Measurements from ENCODE around the gene ELK1.
"Not testable (repeated sequence)": the region's sequence is repeated elsewhere in the genome, so short reads cannot be mapped to it uniquely, and the experiment has no call there.

The ELK1 gene

GRCh38 chrX:47687263-47687662 lies 36.9 kb upstream of the ELK1 start:
- no peak overlapping the region for H2AFZ ChIP-seq (ENCODE audit: low read depth, low read length, severe bottlenecking)
- H3K9me3 ChIP-seq (ENCODE audit: insufficient read depth, low read length) = no peaks in the 10 kb centered on the region
- no peaks in the 10 kb centered on the region for H3K27me3 ChIP-seq (ENCODE audit: low read length)
- no peaks in the 10 kb centered on the region for H4K20me1 ChIP-seq (ENCODE audit: low read depth, low read length)
- no peak overlapping the region for H3K4me3 ChIP-seq (ENCODE audit: insufficient read depth, low read length, poor library complexity, severe bottlenecking)
- no peak for TF ChIP-seq EZH2phosphoT487 (conservative IDR thresholded peaks at IDR 0.05; ENCODE audit: low read length)
- TF ChIP-seq CTCF (IDR thresholded peaks at IDR 0.05; ENCODE audit: insufficient read depth, low read length, poor library complexity, severe bottlenecking) = no peak
- no peaks in the 10 kb centered on the region for H3K9me2 ChIP-seq (replicated peaks; ENCODE audit: insufficient read depth, low read length)
- no peak overlapping the region for H3K9ac ChIP-seq (ENCODE audit: low read length)
- no peak overlapping the region for H3K27ac ChIP-seq (ENCODE audit: low read depth, low read length)
- no peaks in the 10 kb centered on the region for H3K36me3 ChIP-seq (ENCODE audit: low read length)
- H3K79me2 ChIP-seq (ENCODE audit: insufficient read depth, low read length) = no peaks in the 10 kb centered on the region
- H3K4me2 ChIP-seq (ENCODE audit: low read depth, low read length, poor library complexity, severe bottlenecking) = no peak overlapping the region
- no peaks in the 10 kb centered on the region for H3F3A ChIP-seq (ENCODE audit: insufficient read depth)

GRCh38 chrX:47683829-47684205 lies 33.5 kb upstream of the ELK1 start:
- H3K9ac ChIP-seq (ENCODE audit: low read length) = no peak overlapping the region
- H4K20me1 ChIP-seq (ENCODE audit: low read depth, low read length) = no peaks in the 10 kb centered on the region
- no peaks in the 10 kb centered on the region for H3K27me3 ChIP-seq (ENCODE audit: low read length)
- H3K27ac ChIP-seq (ENCODE audit: low read depth, low read length) = no peak overlapping the region
- no peak overlapping the region for H3K4me2 ChIP-seq (ENCODE audit: low read depth, low read length, poor library complexity, severe bottlenecking)
- no peak overlapping the region for H2AFZ ChIP-seq (ENCODE audit: low read depth, low read length, severe bottlenecking)
- H3K9me2 ChIP-seq (replicated peaks; ENCODE audit: insufficient read depth, low read length) = no peaks in the 10 kb centered on the region
- TF ChIP-seq CTCF (IDR thresholded peaks at IDR 0.05; ENCODE audit: insufficient read depth, low read length, poor library complexity, severe bottlenecking) (no peak), EZH2phosphoT487 (conservative IDR thresholded peaks at IDR 0.05; ENCODE audit: low read length) (no peak)
- H3K4me3 ChIP-seq (ENCODE audit: insufficient read depth, low read length, poor library complexity, severe bottlenecking) = no peak overlapping the region
- H3K9me3 ChIP-seq (ENCODE audit: insufficient read depth, low read length) = no peaks in the 10 kb centered on the region
- H3K79me2 ChIP-seq (ENCODE audit: insufficient read depth, low read length) = no peaks in the 10 kb centered on the region
- no peaks in the 10 kb centered on the region for H3F3A ChIP-seq (ENCODE audit: insufficient read depth)
- no peaks in the 10 kb centered on the region for H3K36me3 ChIP-seq (ENCODE audit: low read length)

DNA sequence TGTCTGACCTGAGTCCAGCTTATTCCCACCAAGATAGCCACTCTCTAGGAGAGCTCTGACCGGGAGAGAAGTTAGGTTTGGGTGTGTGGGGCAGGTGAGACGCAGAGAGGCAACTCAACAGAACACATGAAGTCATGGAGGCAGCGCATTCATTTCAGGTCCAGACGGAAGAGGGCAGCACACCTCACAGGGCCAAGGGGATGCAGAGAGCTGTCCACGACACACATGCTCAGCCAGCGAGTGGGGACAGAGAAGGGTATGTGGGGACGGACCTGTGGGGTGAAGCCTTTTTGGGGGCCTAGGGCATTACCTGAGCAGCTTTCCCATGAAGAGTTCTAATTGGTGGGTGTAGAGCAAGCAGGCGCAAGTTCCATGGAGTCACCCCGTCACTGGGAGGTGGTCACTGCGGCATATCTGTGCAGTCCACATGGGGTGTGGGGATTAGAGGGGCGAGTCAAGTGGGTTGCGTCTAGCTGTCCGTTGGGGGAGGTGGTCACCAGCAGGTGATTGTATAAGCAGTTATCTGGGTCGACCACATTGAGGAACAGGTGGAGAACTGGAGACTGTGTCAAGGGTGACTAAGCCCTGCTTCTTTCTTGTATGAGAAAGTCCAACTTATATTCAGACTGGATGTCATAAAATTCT lies 32.9 kb upstream of the ELK1 start:
- no peaks in the 10 kb centered on the region for H3K9me2 ChIP-seq (replicated peaks; ENCODE audit: insufficient read depth, low read length)

GRCh38 chrX:47675959-47676859 lies 25.8 kb upstream of the ELK1 start:
- not testable (repeated sequence) for H3K27ac ChIP-seq (ENCODE audit: low read depth, low read length); H3F3A ChIP-seq (ENCODE audit: insufficient read depth); H3K9ac ChIP-seq (ENCODE audit: low read length); H3K27me3 ChIP-seq (ENCODE audit: low read length); H3K36me3 ChIP-seq (ENCODE audit: low read length); H3K9me2 ChIP-seq (replicated peaks; ENCODE audit: insufficient read depth, low read length); H3K79me2 ChIP-seq (ENCODE audit: insufficient read depth, low read length); H3K4me2 ChIP-seq (ENCODE audit: low read depth, low read length, poor library complexity, severe bottlenecking); H3K4me3 ChIP-seq (ENCODE audit: insufficient read depth, low read length, poor library complexity, severe bottlenecking); H4K20me1 ChIP-seq (ENCODE audit: low read depth, low read length); H3K9me3 ChIP-seq (ENCODE audit: insufficient read depth, low read length); H2AFZ ChIP-seq (ENCODE audit: low read depth, low read length, severe bottlenecking)

More for the DNA sequence above, 32.9 kb upstream of the ELK1 start:
- Histone ChIP-seq H3K9ac (ENCODE audit: low read length) (no peak overlapping the region), H3K4me3 (ENCODE audit: insufficient read depth, low read length, poor library complexity, severe bottlenecking) (no peak overlapping the region), H4K20me1 (ENCODE audit: low read depth, low read length) (no peaks in the 10 kb centered on the region), H3K79me2 (ENCODE audit: insufficient read depth, low read length) (no peaks in the 10 kb centered on the region), H3K36me3 (ENCODE audit: low read length) (no peaks in the 10 kb centered on the region), H3K27ac (ENCODE audit: low read depth, low read length) (no peak overlapping the region), H3K27me3 (ENCODE audit: low read length) (no peaks in the 10 kb centered on the region), H3K4me2 (ENCODE audit: low read depth, low read length, poor library complexity, severe bottlenecking) (no peak overlapping the region), H2AFZ (ENCODE audit: low read depth, low read length, severe bottlenecking) (no peak overlapping the region), H3K9me3 (ENCODE audit: insufficient read depth, low read length) (no peaks in the 10 kb centered on the region), H3F3A (ENCODE audit: insufficient read depth) (no peaks in the 10 kb centered on the region)
- TF ChIP-seq CTCF (IDR thresholded peaks at IDR 0.05; ENCODE audit: insufficient read depth, low read length, poor library complexity, severe bottlenecking) = no peak
- no peak for TF ChIP-seq EZH2phosphoT487 (conservative IDR thresholded peaks at IDR 0.05; ENCODE audit: low read length)
